Stimulated activated CD8-positive, alpha-beta memory T cell treated with anti-CD3 and anti-CD28 coated beads, Interleukin-4, amount 100 ng/mL, for 24 hours (primary cell): ENCODE results near the gene KRIT1.
A peak's percentile ranks its signal among the peaks of the same experiment; 100 is the strongest.
"Not testable (repeated sequence)": the region's sequence is repeated elsewhere in the genome, so short reads cannot be mapped to it uniquely, and the experiment has no call there.

ENCODE experiments used
- DNase-seq: peaks from one replicate; pipeline ENCODE4 v3.0.0-alpha.2; 2020; ENCODE audit warnings: low read depth

The KRIT1 gene

GRCh38 chr7:92246360-92247101, 817 bp upstream of the KRIT1 start:
- DNase-seq = peak; percentile 6

DNA sequence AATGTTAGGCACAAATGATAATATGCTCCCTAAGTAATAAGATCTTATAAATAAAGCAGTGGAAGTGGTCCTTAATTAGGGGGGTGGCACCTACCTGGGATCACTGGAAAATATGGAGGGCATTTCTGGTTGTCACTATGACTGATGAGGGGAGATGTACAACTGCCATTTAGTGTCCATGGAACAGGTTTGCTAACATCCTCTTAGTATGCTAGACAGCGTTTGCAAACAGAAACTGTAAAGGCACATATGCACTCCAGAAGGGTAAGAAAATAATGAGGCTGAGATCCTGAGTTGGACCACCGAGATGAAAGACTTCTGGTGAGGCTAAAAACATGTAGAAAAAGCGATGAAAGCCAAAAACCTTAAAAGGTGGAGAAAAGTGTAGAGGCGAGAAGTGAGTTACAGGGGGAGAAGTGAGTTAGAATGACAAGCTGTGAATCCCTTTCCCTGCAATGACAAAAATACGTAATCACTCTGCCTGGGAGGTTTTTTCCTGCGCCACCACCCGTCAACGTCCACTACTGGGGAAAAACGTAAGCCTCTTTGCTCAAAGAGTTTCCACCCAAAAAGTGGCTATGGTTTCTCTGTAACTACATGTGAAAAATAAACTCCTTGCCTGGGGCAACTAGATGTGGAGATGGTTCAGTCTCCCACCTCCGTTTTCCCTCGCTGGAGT, 767 bp downstream of the KRIT1 start:
- no peak for DNase-seq

GRCh38 chr7:92242972-92243371, 2.7 kb downstream of the KRIT1 start:
- DNase-seq = no peak

- DNase-seq = no peak
Observed at GRCh38 chr7:92230547-92230946, 15.2 kb downstream of the KRIT1 start.

GRCh38 chr7:92228742-92229141, 17.0 kb downstream of the KRIT1 start:
- DNase-seq = no peak

DNA sequence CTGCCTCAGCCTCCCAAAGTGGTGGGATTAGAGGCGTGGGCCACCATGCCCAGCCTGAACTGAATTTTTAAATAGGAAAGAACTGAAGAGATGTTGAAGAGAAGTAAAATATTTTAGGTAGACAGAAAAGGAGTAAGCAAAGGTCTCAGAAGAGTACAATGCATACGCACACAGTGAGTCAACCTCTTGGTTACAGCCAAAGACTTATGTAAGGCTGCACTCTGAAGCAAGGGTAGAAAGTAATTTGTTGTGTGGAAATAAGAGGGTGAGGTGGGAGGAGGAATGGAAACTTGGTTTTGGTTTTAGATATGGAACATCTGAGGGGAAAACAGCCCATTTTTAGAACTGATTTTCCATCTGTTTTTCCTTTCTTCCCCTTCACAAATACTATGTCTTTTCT, 17.6 kb downstream of the KRIT1 start:
- DNase-seq = no peak

DNA sequence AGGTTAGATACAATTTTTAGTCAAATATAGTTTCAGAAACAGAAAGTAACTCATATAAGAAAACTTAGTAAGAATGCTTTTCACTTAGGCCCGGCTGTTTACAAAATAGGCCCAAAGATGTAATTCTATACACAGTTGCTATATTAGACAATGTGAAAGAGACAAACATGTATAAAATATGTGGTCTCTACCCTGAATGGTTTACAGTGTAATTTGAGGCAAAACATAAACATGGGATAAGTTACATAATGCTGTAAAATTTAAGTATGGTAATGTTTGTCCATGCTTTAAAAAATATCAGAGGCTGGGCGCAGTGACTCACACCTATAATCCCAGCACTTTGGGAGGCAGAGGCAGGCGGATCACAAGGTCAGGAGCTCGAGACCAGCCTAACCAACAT, 18.7 kb downstream of the KRIT1 start:
- DNase-seq = no peak

DNA sequence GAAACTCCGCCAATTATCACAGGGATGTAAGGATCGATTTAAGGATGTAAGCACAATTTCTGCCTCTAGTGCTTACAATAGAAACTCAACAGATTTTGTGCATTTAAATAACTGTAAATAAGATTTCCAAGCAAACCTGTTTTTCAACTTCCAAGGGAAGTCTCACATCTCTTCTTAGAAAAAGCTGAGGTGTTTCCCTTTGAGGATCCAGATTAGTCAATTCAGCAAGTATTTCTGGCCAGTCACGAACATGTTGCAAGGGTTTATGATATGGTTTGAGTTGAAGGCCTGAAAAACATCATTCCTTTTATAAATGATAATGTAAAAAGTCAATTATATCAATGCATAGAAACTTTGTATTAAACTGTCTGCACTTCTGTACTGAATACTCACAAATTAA, 23.9 kb downstream of the KRIT1 start:
- no peak for DNase-seq

GRCh38 chr7:92206672-92207071, 39.0 kb downstream of the KRIT1 start:
- no peak for DNase-seq

DNA sequence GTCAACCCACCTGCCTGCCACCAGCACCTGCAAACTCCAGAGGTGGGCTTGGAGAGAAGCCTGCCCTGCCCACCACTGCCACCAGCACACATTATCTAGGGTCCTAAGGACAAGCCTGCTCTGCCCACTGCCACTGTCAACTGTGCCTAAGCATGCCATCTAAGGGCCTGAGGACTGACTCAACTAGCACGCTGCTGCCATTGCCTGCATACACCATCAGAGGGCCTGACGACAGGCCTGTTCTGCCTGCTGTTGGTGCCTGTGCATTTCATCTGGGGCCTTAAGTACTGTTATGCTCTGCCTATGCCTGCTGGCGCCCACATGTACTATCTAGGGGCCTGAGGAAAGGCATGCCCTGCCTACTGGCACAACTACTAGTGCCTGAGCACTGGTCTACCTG, 39.7 kb downstream of the KRIT1 start:
- DNase-seq = no peak

DNA sequence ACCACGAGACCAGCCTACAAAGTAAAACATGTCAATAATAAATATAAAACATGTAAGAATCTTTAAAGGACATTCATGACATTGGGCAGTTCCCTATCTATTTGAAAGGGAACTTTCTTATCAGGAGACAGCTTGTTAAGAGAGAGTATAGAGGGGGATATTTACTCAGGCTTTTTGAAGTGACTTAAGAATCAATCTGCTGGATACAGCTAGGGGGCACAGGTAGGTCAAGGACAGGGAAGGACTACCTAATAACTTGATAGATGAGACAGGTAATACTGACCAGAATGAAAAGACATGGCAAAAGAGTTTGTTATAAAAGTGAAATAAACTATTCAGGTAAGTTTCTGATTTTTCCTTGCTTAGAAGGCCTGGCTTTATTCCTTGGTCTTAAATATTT, 44.9 kb downstream of the KRIT1 start:
- DNase-seq = no peak

DNA sequence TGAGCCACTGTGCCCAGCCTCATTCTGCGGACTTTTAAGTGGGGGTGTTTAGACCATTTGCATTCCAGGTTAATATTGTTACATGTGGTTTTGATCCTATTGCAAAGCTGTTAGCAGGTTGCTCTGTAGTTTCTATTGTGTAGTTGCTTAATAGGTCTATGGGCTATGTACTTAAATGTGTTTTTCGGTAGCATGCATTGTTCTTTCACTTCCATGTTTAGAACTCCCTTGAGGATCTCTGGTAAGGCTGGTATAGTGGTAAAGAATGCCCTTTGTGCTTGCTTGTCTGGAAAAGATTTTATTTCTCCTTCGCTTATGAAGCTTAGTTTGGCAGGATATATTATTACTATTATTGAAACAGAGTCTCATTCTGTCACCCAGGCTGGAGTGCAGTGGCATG, 53.4 kb downstream of the KRIT1 start:
- no peak for DNase-seq

GRCh38 chr7:92189246-92189645, 56.5 kb downstream of the KRIT1 start:
- DNase-seq = not testable (repeated sequence)

- DNase-seq = not testable (repeated sequence)
Observed at GRCh38 chr7:92184294-92184693, 61.4 kb downstream of the KRIT1 start.

GRCh38 chr7:92178928-92179924, 66.5 kb downstream of the KRIT1 start, which contains the start of gene LRRD1:
TSS of gene LRRD1 (minus strand) at chr7:92179142. CDS start at chr7:92165202, 13,940 bp downstream.
- DNase-seq = peak; percentile 84

DNA sequence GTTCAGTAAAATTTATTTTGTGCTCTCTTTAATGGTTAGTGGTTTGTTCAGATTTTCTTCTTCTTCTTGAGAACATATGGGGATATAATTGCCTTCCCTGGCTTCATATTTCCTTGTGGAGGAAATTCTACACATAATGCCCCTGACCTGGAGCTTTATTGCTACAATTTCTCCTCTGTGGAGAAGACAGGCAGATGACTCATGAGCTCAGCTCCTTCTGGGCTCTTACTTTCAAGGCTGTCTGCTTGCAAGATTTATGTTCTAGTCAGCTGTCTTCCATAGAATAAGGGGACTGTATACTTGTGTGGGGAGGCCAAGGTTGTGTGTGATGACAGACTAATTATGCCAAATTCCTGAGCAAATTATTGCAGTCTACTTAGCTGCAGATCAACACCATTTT, 68.4 kb downstream of the KRIT1 start:
- DNase-seq = no peak

DNA sequence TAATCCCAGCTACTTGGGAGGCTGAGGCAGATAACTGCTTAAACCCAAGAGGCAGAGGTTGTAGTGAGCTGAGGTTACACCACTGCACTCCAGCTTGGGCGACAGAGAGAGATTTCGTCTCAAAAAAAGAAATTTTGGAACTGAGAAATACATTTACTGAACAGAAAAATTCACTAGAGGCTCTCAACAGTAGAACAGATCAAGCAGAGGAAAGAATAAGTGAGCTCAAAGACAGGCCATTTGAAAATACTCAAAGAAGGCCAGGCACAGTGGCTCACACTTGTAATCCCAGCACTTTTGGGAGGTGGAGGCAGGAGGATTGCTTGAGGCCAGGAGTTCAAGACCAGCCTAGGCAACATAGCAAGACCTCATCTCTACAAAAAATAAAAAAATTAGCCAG, 76.2 kb downstream of the KRIT1 start:
- DNase-seq = not testable (repeated sequence)

DNA sequence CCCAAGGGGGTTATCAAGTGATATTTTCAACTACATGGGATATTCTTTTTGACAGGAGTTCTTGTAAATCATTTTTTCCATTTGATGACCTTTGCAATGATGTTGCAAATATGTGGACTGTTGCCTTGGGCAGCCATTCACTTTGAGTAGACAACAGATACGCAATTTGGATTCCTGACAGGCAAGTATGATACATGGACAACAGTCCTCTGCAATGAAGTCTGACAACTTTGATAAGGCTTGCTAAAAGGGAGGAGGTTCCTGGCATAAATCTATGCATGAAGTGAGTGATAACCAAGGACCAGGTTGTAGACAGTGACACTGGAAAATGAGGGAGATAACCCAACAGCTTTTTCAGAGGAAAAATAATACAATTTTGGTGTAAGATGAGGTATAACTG, 84.4 kb downstream of the KRIT1 start:
- DNase-seq = no peak

GRCh38 chr7:92158660-92159575, 86.8 kb downstream of the KRIT1 start:
- no peak for DNase-seq

DNA sequence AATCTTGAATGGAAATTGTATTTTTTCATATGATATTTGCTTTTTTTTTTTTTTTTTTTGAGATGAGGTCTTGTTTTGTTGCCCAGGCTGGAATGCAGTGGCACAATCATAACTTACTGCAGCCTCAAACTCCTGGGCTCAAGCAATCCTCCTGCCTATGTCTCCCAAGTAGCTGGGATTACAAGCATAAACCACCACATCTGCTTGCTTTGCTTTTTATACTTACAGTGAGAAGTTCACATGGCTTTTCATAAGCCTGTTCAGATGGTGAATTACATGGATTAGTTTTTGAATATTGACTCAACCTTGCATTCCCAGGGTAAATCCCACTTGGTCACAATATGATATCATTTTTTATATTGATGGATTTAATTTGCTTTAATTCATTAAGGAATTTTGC, 88.7 kb downstream of the KRIT1 start:
- DNase-seq = no peak

DNA sequence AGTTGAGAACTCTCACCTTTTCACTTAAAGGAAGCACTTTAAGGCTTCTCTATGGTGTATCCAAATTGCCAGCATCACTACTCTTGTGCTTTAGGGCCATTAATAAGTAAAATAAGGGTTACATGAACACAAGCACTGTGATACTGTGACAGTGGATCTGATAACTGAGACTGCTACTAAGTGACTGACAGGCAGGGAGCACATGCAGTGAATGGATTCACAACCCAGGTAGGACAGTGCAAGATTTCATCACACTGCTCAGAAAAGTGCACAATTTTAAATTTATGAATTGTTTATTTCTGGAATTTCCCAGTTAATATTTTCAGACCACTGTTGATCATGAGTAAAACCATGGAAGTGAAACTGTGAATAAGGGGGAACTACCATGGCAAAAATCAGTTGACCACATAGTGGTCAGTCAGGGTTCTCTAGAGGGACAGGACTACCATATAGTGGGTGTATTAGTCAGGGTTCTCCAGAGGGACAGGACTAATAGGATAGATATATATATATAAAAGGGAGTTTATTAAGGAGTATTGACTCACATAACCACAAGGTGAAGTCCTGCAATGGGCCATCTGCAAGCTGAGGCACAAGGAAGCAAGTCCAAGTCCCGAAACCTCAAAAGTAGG, 90.5 kb downstream of the KRIT1 start:
- DNase-seq = no peak
